OCI-LY3 (cell line): Measurements from ENCODE around the gene C9orf50.

Source experiments
- EZH2phosphoT487 ChIP-seq: fragments of 200-600 bp; shearing (Covaris generic); IDR thresholded peaks from 2 replicates; pipeline ENCODE4 v1.6.1; 2018; ENCODE audit warnings: antibody characterized with exemption, mixed run types, low read depth
- TF ChIP-seq, protein P1 (sequence below): fragments of 200-600, 300-600 bp; sonication (generic); IDR thresholded peaks from 2 replicates; pipeline ENCODE4 v1.5.1; 2014; ENCODE audit warnings: antibody characterized with exemption, low read length, low read depth

- TF ChIP-seq, protein P1, sequence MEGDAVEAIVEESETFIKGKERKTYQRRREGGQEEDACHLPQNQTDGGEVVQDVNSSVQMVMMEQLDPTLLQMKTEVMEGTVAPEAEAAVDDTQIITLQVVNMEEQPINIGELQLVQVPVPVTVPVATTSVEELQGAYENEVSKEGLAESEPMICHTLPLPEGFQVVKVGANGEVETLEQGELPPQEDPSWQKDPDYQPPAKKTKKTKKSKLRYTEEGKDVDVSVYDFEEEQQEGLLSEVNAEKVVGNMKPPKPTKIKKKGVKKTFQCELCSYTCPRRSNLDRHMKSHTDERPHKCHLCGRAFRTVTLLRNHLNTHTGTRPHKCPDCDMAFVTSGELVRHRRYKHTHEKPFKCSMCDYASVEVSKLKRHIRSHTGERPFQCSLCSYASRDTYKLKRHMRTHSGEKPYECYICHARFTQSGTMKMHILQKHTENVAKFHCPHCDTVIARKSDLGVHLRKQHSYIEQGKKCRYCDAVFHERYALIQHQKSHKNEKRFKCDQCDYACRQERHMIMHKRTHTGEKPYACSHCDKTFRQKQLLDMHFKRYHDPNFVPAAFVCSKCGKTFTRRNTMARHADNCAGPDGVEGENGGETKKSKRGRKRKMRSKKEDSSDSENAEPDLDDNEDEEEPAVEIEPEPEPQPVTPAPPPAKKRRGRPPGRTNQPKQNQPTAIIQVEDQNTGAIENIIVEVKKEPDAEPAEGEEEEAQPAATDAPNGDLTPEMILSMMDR = no peak
- TF ChIP-seq EZH2phosphoT487 = no peak
Measured at GRCh38 chr9:129633848-129634247, 12.9 kb upstream of the C9orf50 start.
